GM19468 (cell line): ENCODE data around the gene WBP1.
"Not testable (repeated sequence)": the region's sequence is repeated elsewhere in the genome, so short reads cannot be mapped to it uniquely, and the experiment has no call there.

ENCODE experiments used
- ATAC-seq: cut with Tn5 transposase; IDR thresholded peaks from one replicate; pipeline ENCODE4 v1.9.1; 2021; ENCODE audit warnings: mild to moderate bottlenecking, moderate library complexity, moderate number of reproducible peaks; ENCODE audit not compliant: unreplicated experiment; ENCODE audit errors: extremely low read depth

Gene WBP1

GRCh38 chr2:74447230-74447999 is 10.8 kb upstream of the WBP1 start:
- ATAC-seq: no peak

- no peak for ATAC-seq
Observed at GRCh38 chr2:74448771-74449170, 9.5 kb upstream of the WBP1 start.

- no peak for ATAC-seq
Observed at GRCh38 chr2:74450570-74451190, 7.6 kb upstream of the WBP1 start.

- peak; percentile 29 for ATAC-seq
Observed at GRCh38 chr2:74454654-74455511, 3.4 kb upstream of the WBP1 start, which contains the start of gene INO80B. Gene INO80B, plus strand, starts transcription at chr2:74455087. Its CDS starts 30 bp downstream, at chr2:74455117.

GRCh38 chr2:74457129-74457548 is 1.1 kb upstream of the WBP1 start:
- no peak for ATAC-seq

- no peak for ATAC-seq
Observed at GRCh38 chr2:74457549-74458131, 598 bp upstream of the WBP1 start.

- no peak for ATAC-seq
Observed at GRCh38 chr2:74458938-74459363, 713 bp downstream of the WBP1 start.

- ATAC-seq: not testable (repeated sequence)
Observed at GRCh38 chr2:74459503-74460118, 1.4 kb downstream of the WBP1 start.

GRCh38 chr2:74460187-74460586 is 1.9 kb downstream of the WBP1 start:
- ATAC-seq: not testable (repeated sequence)

GRCh38 chr2:74461187-74462053 is 3.2 kb downstream of the WBP1 start:
- ATAC-seq: no peak

GRCh38 chr2:74462054-74462785 is 4.0 kb downstream of the WBP1 start:
- ATAC-seq: no peak

- no peak for ATAC-seq
Observed at GRCh38 chr2:74462786-74463105, 4.5 kb downstream of the WBP1 start.

GRCh38 chr2:74464406-74464805 is 6.2 kb downstream of the WBP1 start:
- no peak for ATAC-seq

- ATAC-seq: not testable (repeated sequence)
Observed at GRCh38 chr2:74470742-74471141, 12.5 kb downstream of the WBP1 start.

GRCh38 chr2:74471332-74472065 is 13.3 kb downstream of the WBP1 start:
- no peak for ATAC-seq

- ATAC-seq: peak; percentile 82
Observed at GRCh38 chr2:74472086-74472944, 14.1 kb downstream of the WBP1 start, which contains the start of gene MRPL53. Gene MRPL53, minus strand, starts transcription at chr2:74472680. Its CDS starts 20 bp downstream, at chr2:74472660.

GRCh38 chr2:74472945-74473258 is 14.7 kb downstream of the WBP1 start:
- no peak for ATAC-seq
